Mesenchymal stem cell (in vitro differentiated cells and primary cell): Measurements from ENCODE around the gene MANF.

Experiments
- DNase-seq: peaks from one replicate; pipeline ENCODE4 v3.0.0-alpha.2; 2013
- H2AFZ ChIP-seq: one replicate; pipeline ENCODE4 v1.6.1; 2013; ENCODE audit warnings: low read depth, mild to moderate bottlenecking, control low read depth, inconsistent platforms, low read length, moderate library complexity
- H2AK5ac ChIP-seq: 2 replicates; pipeline ENCODE4 v1.6.1; 2013; ENCODE audit warnings: low read length, moderate library complexity, mild to moderate bottlenecking, inconsistent platforms; ENCODE audit not compliant: severe bottlenecking
- H2BK120ac ChIP-seq: one replicate; pipeline ENCODE4 v1.6.1; 2013; ENCODE audit warnings: low read depth, mild to moderate bottlenecking, inconsistent platforms, low read length, moderate library complexity
- H2BK12ac ChIP-seq, 2 experiments: one replicate each; pipeline ENCODE4 v1.6.1; 2013; ENCODE audit warnings: inconsistent platforms in 2 of 2, low read length in 2 of 2, mild to moderate bottlenecking in 2 of 2, moderate library complexity in 2 of 2, control low read depth in 1 of 2
- H2BK15ac ChIP-seq: one replicate; pipeline ENCODE4 v1.6.1; 2013; ENCODE audit warnings: mild to moderate bottlenecking, low read depth, inconsistent platforms; ENCODE audit not compliant: poor library complexity, severe bottlenecking
- H2BK5ac ChIP-seq: 2 replicates; pipeline ENCODE4 v1.6.1; 2013; ENCODE audit warnings: low read depth, mild to moderate bottlenecking, low read length, control low read depth, inconsistent platforms; ENCODE audit not compliant: poor library complexity, severe bottlenecking
- H3K14ac ChIP-seq, 2 experiments: one replicate each; pipeline ENCODE4 v1.6.1; 2013; ENCODE audit warnings: inconsistent platforms in 2 of 2, low read length in 2 of 2, control low read depth in 1 of 2, mild to moderate bottlenecking in 1 of 2, moderate library complexity in 1 of 2
- H3K18ac ChIP-seq, 2 experiments: one replicate each; pipeline ENCODE4 v1.6.1; 2013; ENCODE audit warnings: inconsistent platforms in 2 of 2, low read length in 2 of 2, control low read depth in 1 of 2, low read depth in 1 of 2, mild to moderate bottlenecking in 1 of 2
- H3K23ac ChIP-seq, 2 experiments: one replicate each; pipeline ENCODE4 v1.6.1; 2013; ENCODE audit warnings: inconsistent platforms in 2 of 2, low read length in 2 of 2, mild to moderate bottlenecking in 2 of 2, moderate library complexity in 2 of 2, control low read depth in 1 of 2
- H3K27ac ChIP-seq: 2 replicates; pipeline ENCODE4 v1.5.1; 2013; ENCODE audit warnings: mild to moderate bottlenecking, moderate library complexity, low read length, control low read depth, inconsistent platforms; ENCODE audit not compliant: poor library complexity, severe bottlenecking
- H3K27me3 ChIP-seq, 2 experiments: 2 replicates each; pipeline versions ENCODE4 v1.6.1 to v1.7.0; 2013; ENCODE audit warnings: low read length in 2 of 2, mild to moderate bottlenecking in 2 of 2, moderate library complexity in 2 of 2, control low read depth in 1 of 2, inconsistent platforms in 1 of 2; ENCODE audit not compliant: control insufficient read depth in 1 of 2, insufficient read depth in 1 of 2
- H3K36me3 ChIP-seq, 2 experiments: 2 replicates each; pipeline versions ENCODE4 v1.6.1 to v1.7.0; 2013; ENCODE audit warnings: low read length in 2 of 2, control low read depth in 1 of 2, inconsistent platforms in 1 of 2, low read depth in 1 of 2, mild to moderate bottlenecking in 1 of 2; ENCODE audit not compliant: insufficient read depth in 2 of 2, control insufficient read depth in 1 of 2
- H3K4ac ChIP-seq, 2 experiments: one replicate each; pipeline ENCODE4 v1.6.1; 2013; ENCODE audit warnings: inconsistent platforms in 2 of 2, low read length in 2 of 2, mild to moderate bottlenecking in 2 of 2, moderate library complexity in 2 of 2, control low read depth in 1 of 2, low read depth in 1 of 2
- H3K4me1 ChIP-seq: 2 replicates; pipeline ENCODE4 v1.6.1; 2013; ENCODE audit warnings: low read depth, low read length, control low read depth; ENCODE audit not compliant: control insufficient read depth, insufficient read depth
- H3K4me2 ChIP-seq: 2 replicates; pipeline ENCODE4 v1.6.1; 2013; ENCODE audit warnings: low read length, mild to moderate bottlenecking, inconsistent platforms; ENCODE audit not compliant: poor library complexity, severe bottlenecking
- H3K4me3 ChIP-seq, 2 experiments: 2 replicates each; pipeline versions ENCODE4 v1.5.1 to v1.7.0; 2013; ENCODE audit warnings: low read length in 2 of 2, mild to moderate bottlenecking in 2 of 2, control low read depth in 1 of 2, low read depth in 1 of 2; ENCODE audit not compliant: insufficient read depth in 1 of 2
- H3K79me1 ChIP-seq: replicated peaks from 2 replicates; pipeline ENCODE4 v1.6.1; 2013; ENCODE audit warnings: mild to moderate bottlenecking, control low read depth, low read length, inconsistent platforms; ENCODE audit not compliant: poor library complexity, severe bottlenecking
- H3K9ac ChIP-seq: 2 replicates; pipeline ENCODE4 v1.7.0; 2013; ENCODE audit warnings: mild to moderate bottlenecking, low read length, moderate library complexity
- H3K9me3 ChIP-seq: 2 replicates; pipeline ENCODE4 v1.7.0; 2013; ENCODE audit warnings: mild to moderate bottlenecking, low read length; ENCODE audit not compliant: control insufficient read depth
- H4K8ac ChIP-seq: one replicate; pipeline ENCODE4 v1.6.1; 2013; ENCODE audit warnings: inconsistent platforms, mild to moderate bottlenecking, low read length, moderate library complexity
- H4K91ac ChIP-seq: one replicate; pipeline ENCODE4 v1.6.1; 2013; ENCODE audit warnings: mild to moderate bottlenecking, low read length, inconsistent platforms
- WGBS: methylation state at CpG from one replicate; pipeline ENCODE4 v1.1.7; 2013; ENCODE audit warnings: mixed read lengths; 5-methylcytosine and 5-hydroxymethylcytosine counted together

MANF gene

DNA sequence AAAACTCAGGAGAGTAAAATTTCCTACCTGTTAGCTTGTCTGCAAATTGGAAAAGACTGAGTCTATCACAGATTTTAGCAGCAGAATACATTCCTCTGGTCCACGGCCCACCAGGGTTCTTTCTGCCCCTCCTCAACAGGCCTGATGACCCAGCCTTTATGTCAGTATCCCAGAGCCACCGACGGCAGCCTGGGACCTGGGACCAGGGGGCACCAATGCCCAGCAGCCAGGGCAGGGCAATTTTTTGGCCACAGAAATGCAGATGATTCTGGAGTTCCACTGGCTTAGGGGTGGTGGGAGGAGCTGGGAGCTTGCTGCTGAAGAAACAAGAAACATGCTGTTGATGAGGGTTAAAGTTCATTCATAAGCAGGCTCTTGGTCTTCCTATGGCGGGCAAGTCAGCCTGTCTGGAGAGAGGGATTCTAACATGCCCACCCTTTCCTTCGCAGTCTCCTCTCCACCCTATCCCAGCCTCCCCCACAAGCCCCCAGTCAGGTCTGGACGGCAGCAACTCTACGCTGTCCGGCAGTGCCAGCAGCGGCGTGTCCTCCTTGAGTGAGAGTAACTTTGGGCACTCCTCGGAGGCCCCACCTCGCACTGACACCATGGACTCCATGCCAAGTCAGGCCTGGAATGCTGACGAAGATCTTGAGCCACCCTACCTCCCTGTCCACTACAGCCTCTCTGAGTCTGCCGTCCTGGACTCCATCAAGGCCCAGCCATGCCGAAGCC is 4.3 kb upstream of the MANF start:
- H4K91ac ChIP-seq = no peak overlapping the region
- no peaks in the 10 kb centered on the region for H3K27me3 ChIP-seq
- H3K4me3 ChIP-seq = no peak overlapping the region
- H3K4me2 ChIP-seq = no peak overlapping the region
- no peak overlapping the region for H2BK5ac ChIP-seq
- H3K14ac ChIP-seq = no peak overlapping the region
- H3K18ac ChIP-seq = no peak overlapping the region
- H3K4me1 ChIP-seq = peaks cover 2% of the 10 kb centered on the region
- no peak overlapping the region for H2BK12ac ChIP-seq
- no peak overlapping the region for H2BK120ac ChIP-seq
- H3K27ac ChIP-seq = no peak overlapping the region
- H3K79me1 ChIP-seq = peaks cover 11% of the 10 kb centered on the region
- H3K4ac ChIP-seq = no peak overlapping the region
- no peaks in the 10 kb centered on the region for H3K9me3 ChIP-seq
- H3K23ac ChIP-seq = no peak overlapping the region
- no peak overlapping the region for H4K8ac ChIP-seq
- H2BK15ac ChIP-seq = no peak overlapping the region
- no peak for DNase-seq
- H3K36me3 ChIP-seq = no peaks in the 10 kb centered on the region
- 95% methylated on average over 15 of the region's 15 CpGs for WGBS
- no peak overlapping the region for H2AK5ac ChIP-seq
- no peak overlapping the region for H2AFZ ChIP-seq
- no peak overlapping the region for H3K9ac ChIP-seq

DNA sequence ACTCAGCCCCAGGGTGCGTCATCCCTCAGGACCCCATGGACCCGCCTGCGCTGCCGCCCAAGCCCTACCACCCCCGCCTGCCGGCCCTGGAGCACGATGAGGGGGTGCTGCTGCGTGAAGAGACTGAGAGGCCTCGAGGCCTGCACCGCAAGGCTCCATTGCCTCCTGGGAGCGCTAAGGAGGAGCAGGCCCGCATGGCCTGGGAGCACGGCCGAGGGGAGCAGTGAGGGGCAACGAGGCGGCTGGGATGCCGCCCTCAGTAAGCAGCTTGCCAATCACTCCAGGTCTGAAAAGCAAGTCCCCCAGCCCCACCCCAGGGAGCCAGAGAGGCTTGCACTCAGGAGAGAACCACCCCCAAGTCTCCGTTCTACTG is 3.8 kb upstream of the MANF start:
- H3K27me3 ChIP-seq = no peaks in the 10 kb centered on the region
- no peak overlapping the region for H3K4me2 ChIP-seq
- no peak overlapping the region for H3K4ac ChIP-seq
- H2AFZ ChIP-seq = no peak overlapping the region
- no peaks in the 10 kb centered on the region for H3K36me3 ChIP-seq
- no peak overlapping the region for H3K9ac ChIP-seq
- H2BK12ac ChIP-seq = no peak overlapping the region
- DNase-seq = no peak
- H2BK5ac ChIP-seq = no peak overlapping the region
- peaks cover 3% of the 10 kb centered on the region for H3K4me1 ChIP-seq
- H4K8ac ChIP-seq = no peak overlapping the region
- no peak overlapping the region for H3K14ac ChIP-seq
- no peak overlapping the region for H2BK15ac ChIP-seq
- H3K18ac ChIP-seq = no peak overlapping the region
- H3K79me1 ChIP-seq = peaks cover 11% of the 10 kb centered on the region
- 97% methylated on average over 18 of the region's 18 CpGs for WGBS
- H3K4me3 ChIP-seq = no peak overlapping the region
- no peak overlapping the region for H3K27ac ChIP-seq
- no peak overlapping the region for H2AK5ac ChIP-seq
- no peaks in the 10 kb centered on the region for H3K9me3 ChIP-seq
- no peak overlapping the region for H3K23ac ChIP-seq
- H4K91ac ChIP-seq = no peak overlapping the region
- H2BK120ac ChIP-seq = no peak overlapping the region

DNA sequence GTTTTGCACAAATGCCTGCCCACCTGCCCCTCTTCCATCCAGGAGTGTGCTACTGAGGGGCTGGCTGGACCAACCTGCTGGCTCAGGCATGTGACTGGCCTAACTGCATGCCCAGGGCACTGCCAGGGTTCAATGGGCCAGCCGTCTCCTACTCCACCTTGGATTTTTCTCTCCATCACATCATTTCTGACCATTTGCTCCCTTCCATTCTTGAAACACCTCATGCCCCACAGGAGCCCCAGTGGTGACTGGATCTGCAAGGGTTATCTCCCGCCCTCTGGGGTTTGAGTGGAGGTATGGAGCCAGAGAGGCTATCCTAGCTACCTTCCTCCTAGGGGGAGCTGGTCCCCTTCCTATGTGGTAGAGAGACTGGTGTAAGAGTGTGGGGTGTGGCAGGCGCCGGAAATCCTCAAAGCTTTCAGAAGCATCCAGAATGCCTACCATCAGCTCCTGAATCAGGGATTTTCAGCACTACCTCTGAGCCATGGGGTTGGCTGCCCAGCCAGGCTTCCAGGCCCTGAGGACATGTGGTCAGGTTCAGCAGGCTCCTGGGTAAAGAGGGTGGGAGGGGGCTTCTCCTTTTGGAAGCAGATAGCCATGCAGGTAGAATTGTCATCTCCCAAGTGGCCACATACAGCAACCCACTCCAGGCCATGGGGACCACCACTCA is 2.9 kb upstream of the MANF start:
- Histone ChIP-seq H3K23ac (no peak overlapping the region), H3K27me3 (no peaks in the 10 kb centered on the region), H2BK12ac (no peak overlapping the region), H4K91ac (no peak overlapping the region), H3K27ac (no peak overlapping the region), H2BK120ac (no peak overlapping the region), H3K79me1 (peaks cover 11% of the 10 kb centered on the region), H2AFZ (no peak overlapping the region), H2BK15ac (no peak overlapping the region), H3K9me3 (no peaks in the 10 kb centered on the region), H2AK5ac (no peak overlapping the region), H3K4me1 (peaks cover 10% of the 10 kb centered on the region), H4K8ac (no peak overlapping the region), H3K4me2 (no peak overlapping the region), H3K4ac (peak overlapping the region in 1 of 2 experiments; percentile 7), H3K4me3 (no peak overlapping the region), H2BK5ac (no peak overlapping the region), H3K14ac (no peak overlapping the region), H3K36me3 (peaks cover 0 to 5% of the 10 kb centered on the region in 2 experiments), H3K18ac (no peak overlapping the region), H3K9ac (no peak overlapping the region)
- WGBS = 92% methylated on average over 2 of the region's 4 CpGs
- DNase-seq = no peak

DNA sequence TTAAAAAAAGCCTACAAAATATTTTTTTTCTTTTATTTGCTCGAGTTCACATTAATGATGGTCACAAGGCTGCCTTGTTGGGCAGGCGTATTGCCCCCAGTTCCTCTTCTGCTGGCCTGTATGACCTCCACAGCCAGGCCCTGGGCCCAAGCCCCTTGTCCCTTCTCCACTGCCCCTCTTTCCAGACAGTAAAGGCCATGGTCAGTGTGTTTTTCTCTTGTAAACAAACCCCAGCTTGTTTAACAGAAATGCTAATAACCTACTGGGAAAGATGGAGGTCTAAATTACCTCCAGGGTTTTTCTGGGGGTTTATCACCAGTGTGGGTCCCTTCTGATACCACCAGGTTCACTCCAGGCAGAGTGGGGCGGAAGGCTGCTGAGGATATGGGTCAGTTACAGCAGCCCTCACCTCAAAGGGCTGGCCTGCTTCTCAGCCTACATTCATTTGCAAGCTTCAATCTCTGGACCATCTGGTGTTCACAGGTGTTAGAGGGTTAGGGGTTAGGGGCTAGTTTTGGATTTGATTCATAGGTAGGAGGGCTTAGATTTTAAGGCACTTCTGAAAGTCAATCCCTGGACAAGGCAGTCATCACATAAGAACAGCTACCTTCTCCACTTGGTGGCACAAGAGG is 2.0 kb upstream of the MANF start:
- Histone ChIP-seq H3K4me3 (peak overlapping the region in 1 of 2 experiments; percentile 97), H3K9ac (peak overlapping the region; percentile 99), H2BK120ac (no peak overlapping the region), H2AK5ac (no peak overlapping the region), H3K18ac (no peak overlapping the region), H3K79me1 (peaks cover 11% of the 10 kb centered on the region), H2BK5ac (no peak overlapping the region), H4K91ac (no peak overlapping the region), H4K8ac (no peak overlapping the region), H3K14ac (no peak overlapping the region), H3K4me1 (peaks cover 16% of the 10 kb centered on the region), H3K23ac (no peak overlapping the region), H3K36me3 (peaks cover 4 to 12% of the 10 kb centered on the region in 2 experiments), H3K27ac (no peak overlapping the region), H3K27me3 (no peaks in the 10 kb centered on the region), H2BK12ac (no peak overlapping the region), H3K4ac (no peak overlapping the region), H3K9me3 (no peaks in the 10 kb centered on the region), H2AFZ (no peak overlapping the region), H3K4me2 (no peak overlapping the region), H2BK15ac (no peak overlapping the region)
- DNase-seq = no peak
- 89% methylated on average over 3 of the region's 3 CpGs for WGBS
